Astrocyte (in vitro differentiated cells and primary cell): Measurements from ENCODE around the gene LSM7.

ENCODE experiments used
- CTCF ChIP-seq: IDR thresholded peaks from 2 replicates; pipeline ENCODE4 v1.5.1; 2011; ENCODE audit warnings: low read depth, mild to moderate bottlenecking, inconsistent platforms, low read length, moderate library complexity; ENCODE audit not compliant: insufficient read depth
- EZH2 ChIP-seq: IDR thresholded peaks from 2 replicates; pipeline ENCODE4 v1.6.1; 2012; ENCODE audit warnings: mild to moderate bottlenecking, low read length, inconsistent platforms; ENCODE audit not compliant: insufficient read depth

DNA sequence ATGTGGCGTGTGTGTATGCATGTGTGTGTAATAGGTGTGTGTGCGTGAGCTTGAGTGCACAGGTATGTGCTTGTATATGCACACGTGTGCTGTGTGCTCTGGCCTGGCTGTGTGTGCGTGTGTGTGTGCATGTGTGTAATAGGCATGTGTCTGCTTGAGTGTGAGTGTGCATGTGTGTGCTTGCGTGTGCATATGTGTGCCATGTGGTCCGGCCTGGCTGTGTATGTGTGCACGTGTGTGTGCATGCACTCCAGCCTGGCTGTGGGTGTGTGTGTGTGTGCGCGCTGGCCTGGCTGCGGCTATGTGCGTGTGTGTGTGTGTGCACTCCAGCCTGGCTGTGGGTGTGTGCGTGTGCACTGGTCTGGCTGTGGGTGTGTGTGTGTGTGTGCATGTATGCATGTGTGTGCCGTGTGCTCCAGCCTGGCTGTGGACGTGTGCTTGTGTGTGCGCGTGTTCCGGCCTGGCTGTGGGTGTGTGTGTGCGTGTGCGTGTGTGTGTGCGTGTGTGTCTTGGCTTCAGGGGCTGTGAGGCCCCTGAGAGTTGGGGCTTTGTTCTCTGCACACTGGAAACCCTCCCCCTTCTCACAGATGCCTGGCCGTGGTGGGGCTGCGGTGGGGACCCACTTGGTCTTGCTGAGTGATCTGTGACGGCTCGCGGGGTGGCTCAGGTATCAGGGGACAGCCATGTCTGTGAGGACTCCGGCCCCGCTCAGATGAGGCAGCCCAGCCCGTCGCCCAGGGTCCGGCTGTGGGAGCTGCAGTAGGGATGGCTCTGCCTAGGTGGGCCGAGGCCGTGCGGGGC lies 8.3 kb upstream of the LSM7 start:
- TF ChIP-seq CTCF (no peak), EZH2 (no peak)
